HFF-Myc (cell line): ENCODE data around the gene SPNS2.

ENCODE experiments used
- DNase-seq: peaks from one replicate; pipeline ENCODE4 v3.0.0-alpha.2; 2011; ENCODE audit warnings: low read depth; ENCODE audit errors: extremely low read depth
- H3K4me3 ChIP-seq: replicated peaks from 2 replicates; pipeline ENCODE4 v1.5.1; 2011; ENCODE audit warnings: low read depth, mild to moderate bottlenecking, control low read depth, low read length
- CTCF ChIP-seq: IDR thresholded peaks from 2 replicates; pipeline ENCODE4 v1.5.1; 2012; ENCODE audit warnings: mild to moderate bottlenecking, low read depth, low read length, control low read depth; ENCODE audit errors: missing control alignments

SPNS2 gene

GRCh38 chr17:4588391-4588790, 89.7 kb downstream of the SPNS2 start:
- DNase-seq, result no peak
- no peak for TF ChIP-seq CTCF
- no peak overlapping the region for H3K4me3 ChIP-seq
